NCI-H128 (cell line): ENCODE results near the gene AGR3.
A peak's percentile ranks its signal among the peaks of the same experiment; 100 is the strongest.
"Not testable (repeated sequence)": the region's sequence is repeated elsewhere in the genome, so short reads cannot be mapped to it uniquely, and the experiment has no call there.

Experiments used
- DNase-seq: peaks from one replicate; lab custom pipeline; 2025; ENCODE audit not compliant: unreplicated experiment; lab: John Stamatoyannopoulos, UW

Gene AGR3

DNA sequence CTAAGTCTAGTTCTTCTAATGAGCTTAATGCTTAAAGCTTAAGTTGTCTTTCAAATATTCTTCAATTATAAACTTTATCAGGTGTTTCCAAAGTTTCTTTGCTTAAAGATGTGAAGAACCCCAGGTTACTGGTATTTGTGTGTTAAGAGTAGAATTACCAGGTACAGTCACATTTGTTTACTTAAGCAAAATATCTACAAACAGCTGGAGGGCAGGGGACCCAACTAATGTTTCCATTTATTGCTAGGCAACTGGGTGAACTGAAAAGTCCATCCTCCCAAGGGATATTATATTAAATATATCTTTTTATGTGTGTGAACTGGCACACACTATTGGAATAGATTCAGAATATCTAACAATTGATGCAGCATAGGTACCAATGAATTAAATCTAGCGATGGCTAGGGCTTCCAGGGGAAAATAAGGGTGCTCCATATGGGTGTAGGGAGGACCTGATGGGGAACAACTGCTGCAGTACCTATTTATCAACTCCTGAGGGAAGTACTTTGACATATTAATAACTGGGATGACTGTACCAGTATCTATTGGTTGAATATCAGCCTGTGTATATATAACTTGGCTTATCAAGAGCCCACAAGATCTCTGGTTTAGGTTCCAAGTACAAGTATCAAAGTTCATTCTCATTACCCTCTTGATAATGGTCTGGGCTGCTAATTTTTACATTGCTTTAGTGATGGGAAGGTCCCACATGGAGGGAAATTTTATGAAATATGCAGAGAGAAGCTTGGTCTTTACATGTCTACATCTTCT lies 10.3 kb upstream of the AGR3 start:
- no peak for DNase-seq

DNA sequence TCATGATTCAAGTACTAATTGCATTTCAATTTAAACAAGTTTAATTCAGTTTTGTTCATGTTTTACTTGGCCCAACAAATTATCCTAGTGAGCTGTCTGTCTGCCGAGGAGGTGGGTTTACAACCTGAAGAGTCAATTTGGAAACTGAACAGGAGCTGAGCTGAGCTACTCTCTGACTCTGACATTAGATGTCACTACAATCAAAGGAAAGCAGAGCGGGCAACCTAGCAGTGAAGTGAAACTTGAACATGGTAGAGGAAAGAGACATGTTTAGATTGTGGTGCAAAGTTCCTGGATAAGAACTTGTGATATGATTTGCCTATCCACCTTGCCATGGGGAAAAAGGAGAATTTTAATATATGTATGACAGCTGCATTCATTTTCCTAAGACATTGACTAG lies 9.6 kb upstream of the AGR3 start:
- peak; percentile 3 for DNase-seq

DNA sequence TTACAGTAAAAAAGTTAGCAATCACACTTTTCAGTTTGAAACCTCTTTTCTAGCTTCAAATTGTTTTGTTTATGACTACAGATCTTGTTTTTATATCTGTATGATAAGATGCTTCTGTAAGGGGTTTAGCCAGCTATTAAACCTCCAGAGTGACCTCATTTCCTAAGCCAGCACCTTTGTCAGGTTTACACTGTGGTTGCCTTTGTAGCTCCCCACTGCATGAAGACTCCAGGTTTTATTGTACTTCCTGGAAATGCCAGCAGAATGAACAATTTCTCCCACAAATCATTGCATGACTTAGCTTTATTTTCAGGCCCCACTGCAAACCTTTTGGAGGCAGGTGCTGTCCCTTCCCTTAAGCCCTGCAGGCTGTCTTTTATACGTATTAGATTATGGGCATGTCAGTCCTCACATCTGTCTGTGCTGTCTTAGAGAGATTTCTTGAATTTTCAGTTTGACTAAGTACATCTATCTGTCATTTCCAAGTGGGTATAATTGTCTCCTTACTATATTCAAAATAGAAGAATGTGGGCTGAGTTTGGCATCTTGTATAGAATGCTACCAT lies 8.2 kb upstream of the AGR3 start:
- DNase-seq, result no peak

DNA sequence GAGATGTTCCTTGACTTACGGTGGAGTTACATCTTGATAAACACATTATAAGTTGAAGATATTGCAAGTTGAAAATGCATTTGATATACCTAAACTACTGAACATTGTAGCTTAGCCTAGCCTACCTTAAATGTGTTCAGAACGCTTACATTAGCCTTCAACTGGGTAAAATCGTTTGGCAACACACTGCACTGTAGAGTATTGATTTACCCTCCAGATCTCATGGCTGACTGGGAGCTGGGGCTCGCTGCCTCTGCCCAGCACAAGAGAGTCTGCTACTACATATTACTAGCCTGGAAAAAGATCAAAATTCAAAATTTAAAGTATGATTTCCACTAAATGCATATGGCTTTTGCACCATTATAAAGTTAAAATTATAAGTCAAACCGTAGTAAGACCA lies 7.5 kb upstream of the AGR3 start:
- DNase-seq, result no peak

DNA sequence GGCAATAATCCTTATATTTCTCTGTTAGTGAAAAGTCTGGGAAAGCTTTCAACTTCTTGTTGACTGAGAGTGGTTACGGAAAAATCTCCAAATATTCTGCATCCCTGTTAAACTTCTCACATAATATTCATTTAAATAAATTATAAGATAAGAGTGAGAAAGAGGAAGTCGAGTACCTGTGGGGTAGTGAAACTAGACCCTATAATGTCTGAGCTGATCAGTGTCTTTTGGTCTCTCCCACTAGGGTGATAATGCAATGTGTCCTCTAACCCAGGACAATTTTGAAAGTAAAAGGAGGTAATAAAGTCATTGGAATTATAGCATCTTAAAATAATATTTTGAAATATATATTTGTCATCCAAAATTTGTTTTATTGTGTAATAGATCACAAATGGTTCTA lies 2.1 kb upstream of the AGR3 start:
- DNase-seq, result no peak

DNA sequence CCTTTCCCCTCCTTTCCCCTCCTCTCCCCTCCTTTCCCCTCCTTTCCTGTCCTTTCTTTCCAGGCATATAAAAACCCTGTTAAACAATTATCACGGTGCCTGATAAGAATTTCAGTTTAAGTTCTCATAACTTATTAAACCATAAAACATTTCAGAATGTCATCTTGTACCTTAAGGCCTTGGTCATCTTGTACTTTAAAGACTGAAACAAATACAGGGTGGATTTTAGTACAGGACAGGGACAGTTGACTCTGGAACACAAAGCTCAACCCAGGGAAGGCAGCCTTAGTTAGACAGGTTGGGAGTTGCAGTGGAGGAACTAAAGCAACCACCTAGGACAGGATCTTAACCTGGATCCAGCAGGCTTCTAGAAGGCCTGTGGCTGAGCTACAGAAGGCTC lies 1.2 kb downstream of the AGR3 start:
- DNase-seq, result no peak

DNA sequence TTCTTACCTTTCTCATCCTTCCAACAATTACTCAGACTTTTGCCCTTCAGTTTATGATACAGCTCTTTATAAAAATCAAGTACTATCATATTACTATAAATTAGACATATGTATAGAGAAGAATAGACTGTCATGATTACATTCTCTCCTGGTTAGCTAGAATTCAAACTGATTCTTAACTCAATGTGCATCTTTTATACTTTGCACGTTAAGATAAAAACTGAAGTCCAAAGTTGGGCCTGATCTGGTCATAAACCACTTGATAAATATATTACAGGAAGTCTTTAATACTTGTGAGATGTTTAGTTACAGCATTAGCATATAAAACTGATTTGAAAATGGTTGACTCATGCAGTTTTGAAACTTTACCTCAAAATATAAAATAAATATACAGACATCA lies 2.6 kb downstream of the AGR3 start:
- DNase-seq, result no peak

DNA sequence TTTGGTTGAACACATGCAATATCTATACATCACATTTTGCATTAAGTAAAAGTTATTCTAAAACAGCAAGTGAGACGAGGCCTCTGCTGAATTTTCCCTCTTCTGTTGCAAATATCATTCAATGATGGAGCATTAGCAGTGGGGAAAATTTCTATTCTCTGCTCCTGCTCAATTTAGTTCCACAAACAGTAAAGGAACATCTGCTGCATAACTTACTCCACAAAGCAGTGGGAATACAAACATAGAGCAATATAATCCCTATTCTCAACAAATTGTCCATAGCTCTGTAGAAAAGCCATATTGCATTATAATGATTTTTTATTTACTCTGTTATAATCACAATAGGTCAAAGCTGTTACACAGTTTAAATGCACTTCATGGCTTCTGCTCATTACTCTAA lies 5.9 kb downstream of the AGR3 start:
- no peak for DNase-seq

DNA sequence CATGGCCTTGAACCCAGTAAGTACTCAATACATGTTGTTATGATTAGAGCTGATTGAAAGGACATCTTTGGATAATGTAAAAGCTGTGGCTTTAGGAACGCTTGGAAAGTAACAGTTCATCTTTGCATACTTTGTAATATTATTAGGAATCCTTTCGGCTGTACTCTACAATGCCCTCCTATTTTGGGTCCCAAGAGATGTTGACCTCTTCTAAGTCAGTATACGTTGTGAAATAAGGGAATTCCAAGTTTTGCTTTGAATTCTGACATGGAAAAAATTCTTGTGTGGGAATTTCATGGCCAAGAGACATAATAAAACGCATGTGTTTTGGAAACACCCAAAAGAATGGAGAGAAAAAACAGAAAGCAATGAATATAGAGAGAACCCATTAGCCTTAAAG lies 7.7 kb downstream of the AGR3 start:
- DNase-seq, result no peak

DNA sequence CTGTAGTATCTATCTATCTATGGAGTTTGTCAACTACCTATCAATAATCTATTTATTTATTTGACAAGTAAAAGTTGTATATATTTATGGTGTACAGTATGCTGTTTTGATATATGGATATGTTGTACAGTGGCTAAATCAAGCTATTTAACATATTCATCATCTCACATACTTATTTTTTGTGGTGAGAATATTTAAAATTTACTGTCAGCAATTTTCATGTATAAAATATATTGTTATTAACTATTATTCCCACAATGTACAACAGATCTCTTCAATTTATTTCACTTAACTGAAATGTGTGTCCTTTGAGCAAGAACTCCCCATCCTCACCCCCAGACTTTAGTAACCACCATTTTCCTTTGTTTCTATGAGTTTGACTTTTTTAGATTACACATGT lies 14.5 kb downstream of the AGR3 start:
- no peak for DNase-seq

DNA sequence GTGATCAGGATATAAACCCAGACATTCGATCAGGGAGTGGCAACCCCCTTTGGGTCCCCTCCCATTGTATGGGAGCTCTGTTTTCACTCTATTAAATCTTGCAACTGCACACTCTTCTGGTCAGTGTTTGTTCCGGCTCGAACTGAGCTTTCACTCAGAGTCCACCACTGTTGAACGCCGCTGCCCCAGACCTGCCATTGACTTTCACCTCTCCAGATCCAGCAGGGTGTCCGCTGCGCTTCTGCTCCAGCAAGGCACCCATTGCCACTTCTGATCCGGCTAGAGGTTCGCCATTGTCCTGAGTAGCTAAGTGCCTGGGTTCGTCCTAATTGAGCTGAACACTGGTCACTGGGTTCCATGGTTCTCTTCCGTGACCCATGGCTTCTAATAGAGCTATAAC lies 28.6 kb downstream of the AGR3 start:
- not testable (repeated sequence) for DNase-seq

DNA sequence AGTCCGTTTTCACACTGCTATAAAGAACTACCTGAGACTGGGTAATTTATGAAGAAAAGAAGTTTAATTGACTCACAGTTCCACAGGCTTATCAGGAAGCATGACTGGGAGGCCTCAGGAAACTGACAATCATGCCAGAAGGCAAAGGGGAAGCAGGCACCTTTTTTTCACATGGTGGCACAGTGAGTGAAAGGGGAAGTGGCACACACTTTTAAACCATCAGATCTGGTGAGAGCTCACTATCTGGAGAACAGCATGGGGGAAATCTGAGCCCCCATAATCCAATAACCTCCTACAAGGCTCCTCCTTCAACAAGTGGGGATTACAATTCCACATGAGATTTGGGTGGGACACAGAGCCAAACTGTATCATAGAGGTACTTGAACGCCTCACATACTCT lies 30.0 kb downstream of the AGR3 start:
- DNase-seq, result no peak

DNA sequence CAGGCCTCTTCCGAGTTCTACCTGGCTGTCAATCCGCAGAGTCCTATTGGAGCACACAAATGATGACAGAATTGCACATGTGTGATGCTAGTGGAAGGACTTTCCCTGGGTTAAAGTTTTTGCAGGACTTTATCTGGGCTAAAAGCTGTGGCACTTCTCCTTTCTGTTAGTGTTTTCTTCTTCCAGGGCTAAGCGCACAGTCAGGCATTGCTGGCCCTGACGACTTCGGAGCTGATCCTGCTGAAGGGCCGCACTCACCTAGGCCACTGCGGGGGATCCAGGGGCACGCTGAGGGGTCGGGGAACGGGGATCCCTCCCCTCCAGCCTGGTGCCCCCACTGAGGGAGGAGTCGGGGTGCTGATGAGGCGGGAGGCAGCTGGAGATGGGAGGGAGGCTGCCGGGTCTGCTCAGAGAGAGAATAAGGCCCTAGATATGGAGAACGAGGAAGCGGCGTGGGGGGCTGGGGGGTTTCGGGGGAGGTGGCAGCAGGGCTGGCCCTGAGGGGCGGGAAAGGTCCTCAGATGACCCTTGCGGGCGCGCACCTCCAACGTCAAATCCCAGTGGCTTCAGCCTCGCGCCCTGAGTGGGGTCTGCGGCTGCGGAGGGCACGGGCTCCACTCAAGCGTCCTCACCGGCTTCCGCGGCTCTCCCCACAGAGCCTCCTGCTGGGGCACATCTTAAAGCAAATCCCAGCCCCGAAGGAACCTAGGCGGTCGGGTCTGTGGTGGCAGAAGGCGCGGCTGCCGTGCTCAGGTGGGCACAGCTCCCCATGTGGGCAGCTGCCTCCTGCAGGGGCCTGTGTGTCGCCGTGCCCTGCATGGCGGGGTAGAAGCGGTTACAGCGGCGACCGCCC lies 30.9 kb downstream of the AGR3 start:
- no peak for DNase-seq

DNA sequence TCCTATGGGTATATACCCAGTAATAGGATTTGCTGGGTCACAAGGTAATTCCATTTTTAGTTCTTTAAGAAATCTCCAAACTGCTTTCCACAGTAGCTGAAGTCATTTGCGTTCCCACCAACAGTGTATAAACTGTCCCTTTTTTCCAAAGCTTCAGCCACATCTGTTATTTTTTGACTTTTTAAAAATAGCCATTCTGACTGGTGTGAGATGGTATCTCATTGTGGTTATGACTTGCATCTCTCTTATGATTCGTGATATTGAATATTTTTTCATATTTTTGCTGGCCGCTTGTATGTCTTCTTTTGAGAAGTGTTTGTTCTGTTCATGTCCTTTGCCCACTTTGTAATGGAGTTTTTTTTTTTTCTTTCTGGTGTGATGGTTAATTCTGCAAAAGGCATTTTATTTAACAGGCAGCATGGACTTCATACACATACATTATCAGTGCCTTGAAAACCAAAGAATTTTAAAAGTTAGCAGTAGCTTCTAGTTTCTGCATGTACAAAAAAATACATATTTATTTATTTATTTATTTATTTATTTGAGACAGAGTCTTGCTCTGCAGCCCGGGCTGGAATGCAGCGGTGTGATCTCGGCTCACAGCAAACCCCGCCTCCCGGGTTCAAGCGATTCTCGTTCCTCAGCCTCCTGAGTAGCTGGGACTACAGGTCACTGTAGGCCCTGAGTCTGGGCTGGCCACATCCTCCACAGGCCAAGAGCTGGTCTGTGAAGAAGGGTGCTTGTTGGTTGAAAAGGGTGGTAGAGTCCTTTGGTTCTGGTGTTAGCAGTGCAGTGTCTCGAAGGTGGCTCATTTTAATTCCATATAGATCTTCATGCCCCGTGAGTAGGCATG lies 32.3 kb downstream of the AGR3 start:
- DNase-seq, result no peak

DNA sequence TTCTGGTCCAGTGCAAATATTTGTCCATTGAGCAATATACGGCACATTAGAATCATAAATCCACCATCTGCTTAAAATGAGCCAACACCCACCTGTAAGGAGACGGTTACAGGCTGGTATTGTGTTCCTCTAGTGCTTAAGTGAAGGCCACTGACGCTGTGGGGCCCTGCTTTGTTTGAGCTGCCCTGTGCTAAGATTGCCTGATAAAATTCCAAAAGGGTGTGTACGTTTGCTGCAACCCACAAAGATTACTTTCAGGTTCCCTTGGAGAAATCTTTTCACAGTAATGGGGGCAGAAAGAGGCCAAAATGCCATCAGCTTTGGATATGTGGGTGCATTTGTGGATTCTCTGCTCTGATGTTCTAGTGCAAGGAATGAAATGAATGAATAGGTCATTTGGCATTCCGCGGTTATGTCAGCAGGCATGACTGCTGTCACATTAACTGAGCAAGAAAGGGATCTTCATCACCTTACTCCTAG lies 34.4 kb downstream of the AGR3 start:
- DNase-seq, result no peak

DNA sequence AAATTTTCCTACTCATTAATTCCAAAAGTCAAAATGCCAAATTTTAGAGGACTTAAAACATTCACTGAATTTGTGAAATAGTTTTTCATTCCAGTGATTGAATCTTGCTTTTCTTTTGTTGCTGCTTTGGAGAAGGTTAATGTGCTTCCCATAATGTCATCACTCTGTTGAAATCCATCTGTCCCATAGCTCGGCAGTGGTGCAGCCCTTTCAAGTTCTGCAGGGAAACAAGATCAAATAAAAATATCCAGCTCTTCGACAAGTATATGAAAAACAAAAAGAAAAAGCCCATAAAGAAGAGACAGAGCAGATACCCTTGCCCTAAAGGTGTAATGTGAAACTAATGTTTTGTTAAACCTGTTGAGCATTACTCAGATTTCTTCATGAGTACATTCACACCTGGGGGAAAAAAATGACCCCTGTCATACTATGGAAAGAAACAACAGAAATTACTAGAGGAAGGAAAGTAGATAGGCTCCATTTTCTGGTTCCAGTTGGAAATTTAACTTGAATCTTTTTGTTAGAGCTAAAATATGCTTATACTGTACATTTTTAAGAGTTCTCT lies 35.1 kb downstream of the AGR3 start:
- DNase-seq, result no peak

DNA sequence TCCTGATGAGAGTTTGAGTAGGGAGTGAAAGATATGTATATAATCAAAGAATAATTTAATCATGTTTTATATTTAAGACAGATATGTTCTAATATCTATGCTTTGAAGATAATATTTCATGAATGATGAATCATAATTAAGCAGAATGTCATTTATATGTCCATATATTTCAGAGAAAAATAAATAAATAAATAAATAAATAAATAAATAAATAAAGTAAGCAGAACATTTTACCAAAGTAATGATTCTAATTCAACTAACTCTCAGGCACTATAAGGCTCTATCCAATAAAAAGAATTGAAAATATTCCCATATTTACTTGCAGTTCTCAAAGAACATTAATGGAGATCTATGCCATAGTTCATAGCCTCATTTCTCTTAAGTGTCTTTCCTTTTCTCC lies 36.0 kb downstream of the AGR3 start:
- DNase-seq, result no peak

DNA sequence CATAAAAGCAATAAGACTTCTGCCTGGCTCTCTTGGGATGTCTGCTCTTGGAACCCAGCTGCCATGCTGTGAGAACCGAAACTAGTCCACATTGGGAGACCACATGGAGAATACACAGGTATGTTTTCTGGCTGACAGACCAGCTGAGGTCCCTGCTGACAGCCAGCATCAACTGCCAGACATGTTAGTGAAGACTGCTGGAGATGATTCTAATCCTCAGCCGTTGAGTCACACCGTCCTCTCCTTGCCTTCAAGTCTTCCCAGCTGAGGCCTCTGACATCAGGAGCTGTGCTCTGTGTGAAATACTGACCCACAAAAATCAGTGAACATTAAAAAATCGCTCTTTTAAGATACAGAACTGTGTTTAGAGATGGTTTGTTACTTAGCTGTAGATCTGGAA lies 40.1 kb downstream of the AGR3 start:
- DNase-seq, result no peak

DNA sequence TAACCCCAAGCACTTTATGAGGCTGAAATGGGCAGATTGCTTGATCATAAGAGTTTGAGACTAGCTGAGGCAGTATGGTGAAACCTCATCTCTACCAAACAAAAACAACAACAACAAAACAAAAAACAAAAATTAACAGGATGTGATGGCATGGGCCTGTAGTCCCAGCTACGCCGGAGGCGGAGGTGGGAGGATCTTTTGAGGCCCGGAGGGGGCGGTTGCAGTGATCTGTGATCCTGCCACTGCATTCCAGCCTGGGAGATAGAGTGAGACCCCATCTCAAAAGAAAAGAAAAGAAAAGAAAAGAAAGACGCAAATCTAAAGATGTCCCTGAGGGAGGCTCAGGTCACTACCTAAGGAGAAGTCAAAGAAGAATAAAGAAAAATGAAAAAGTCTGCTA lies 41.7 kb downstream of the AGR3 start:
- DNase-seq, result no peak

DNA sequence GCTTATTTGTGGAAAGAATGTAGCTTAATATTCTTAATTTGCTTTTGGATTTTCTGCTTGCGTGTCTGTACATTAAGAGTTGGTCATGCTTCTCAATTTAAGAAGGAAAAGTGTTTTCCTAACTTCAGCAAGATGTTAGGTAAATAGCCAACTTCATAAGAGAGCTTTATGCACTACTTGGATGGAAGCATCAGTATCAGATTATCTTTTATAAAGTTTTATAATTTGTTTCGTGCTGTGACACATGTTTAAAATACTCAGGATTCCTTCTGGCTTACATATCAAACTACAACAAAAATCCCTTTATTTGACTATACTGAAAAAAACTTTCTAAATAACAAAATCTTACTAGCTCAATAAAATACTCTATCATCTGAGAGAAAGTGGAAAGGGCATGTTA lies 42.1 kb downstream of the AGR3 start:
- no peak for DNase-seq

DNA sequence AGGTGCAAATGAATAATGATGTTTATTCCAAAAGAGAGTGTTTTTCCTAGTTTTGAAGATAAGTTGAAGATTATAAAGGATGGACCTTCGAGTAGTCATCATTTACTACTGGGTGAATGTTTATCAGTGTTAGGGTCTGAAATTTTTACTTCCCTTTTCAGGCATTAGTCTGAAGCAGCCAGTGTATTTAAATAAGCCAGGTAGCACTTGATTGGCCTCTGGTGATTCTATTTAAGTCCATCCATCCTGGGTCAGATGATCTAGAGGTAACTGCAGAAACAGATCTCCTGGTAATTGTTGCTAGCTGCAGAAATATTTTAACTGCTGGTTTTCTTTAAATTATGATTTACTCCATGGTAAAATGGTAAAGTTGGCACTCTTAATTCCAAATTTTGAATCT lies 42.9 kb downstream of the AGR3 start:
- DNase-seq, result no peak
